Panc1 (cell line): Measurements from ENCODE around the gene HNRNPA2B1. TPM values are rescaled to one million over a fixed set of nuclear protein-coding genes. Genes with fewer than 3 reads are reported as not detected.

Experiments
- ATAC-seq: fragments of 200-7000 bp; cut with Tn5 transposase; 2 replicates; pipeline ENCODE4 v1.9.1; 2020; ENCODE audit warnings: mild to moderate bottlenecking, moderate library complexity
- BruUV-seq: library from RNA; stranded (reverse); fragments of 400-500 nt; replicated peaks from 2 replicates; lab custom pipeline; 2021; lab: Mats Ljungman, UMichigan
- CTCF ChIA-PET: fragments of 300-600 bp; sonication (Branson Sonifier 250); formaldehyde crosslinking; loops from one replicate; lab custom pipeline; 2022; ENCODE audit warnings: antibody characterized with exemption; lab: Charles Lee
- POLR2A ChIA-PET: fragments of 300-600 bp; sonication (Branson Sonifier 250); formaldehyde crosslinking; loops from one replicate; lab custom pipeline; 2022; ENCODE audit warnings: antibody characterized with exemption; lab: Charles Lee
- DNase-seq: peaks from one replicate; pipeline ENCODE4 v3.0.0-alpha.2; 2010; ENCODE audit warnings: low read depth, low spot score
- H3K27ac ChIP-seq: 2 replicates; pipeline ENCODE4 v1.5.1; 2011; ENCODE audit warnings: mild to moderate bottlenecking, low read length, inconsistent platforms
- H3K27me3 ChIP-seq: fragments of 200-500 bp; sonication (Bioruptor generic); 2 replicates; pipeline ENCODE4 v1.6.0; 2014; ENCODE audit warnings: low read length, inconsistent platforms; ENCODE audit not compliant: control insufficient read depth, insufficient read depth
- H3K36me3 ChIP-seq: fragments of 200-500 bp; sonication (Bioruptor generic); 2 replicates; pipeline ENCODE4 v1.5.1; 2014; ENCODE audit warnings: inconsistent platforms, mild to moderate bottlenecking, low read length, moderate library complexity; ENCODE audit not compliant: control insufficient read depth, insufficient read depth
- H3K4me1 ChIP-seq: 2 replicates; pipeline ENCODE4 v1.5.1; 2011; ENCODE audit warnings: inconsistent platforms, mild to moderate bottlenecking, low read length, moderate library complexity; ENCODE audit not compliant: control insufficient read depth, insufficient read depth
- H3K4me3 ChIP-seq, 2 experiments: 2 replicates each; pipeline ENCODE4 v1.5.1; 2011 to 2012; ENCODE audit warnings: low read depth in 2 of 2, low read length in 2 of 2, mild to moderate bottlenecking in 2 of 2, inconsistent platforms in 1 of 2, moderate library complexity in 1 of 2
- H3K9me3 ChIP-seq: fragments of 200-500 bp; sonication (Bioruptor generic); 2 replicates; pipeline ENCODE4 v1.5.1; 2014; ENCODE audit warnings: low read depth, mild to moderate bottlenecking, inconsistent platforms, low read length, moderate library complexity; ENCODE audit not compliant: control insufficient read depth, insufficient read depth
- CTCF ChIP-seq: fragments of 450-650 bp; IDR thresholded peaks from 2 replicates; pipeline ENCODE4 v1.5.1; 2017; ENCODE audit warnings: mild to moderate bottlenecking
- POLR2AphosphoS5 ChIP-seq: IDR thresholded peaks from 2 replicates; pipeline ENCODE4 v1.6.1; 2012; ENCODE audit warnings: mild to moderate bottlenecking, low read depth, low read length, moderate library complexity
- REST ChIP-seq, 2 experiments: IDR thresholded peaks; 2 replicates each; pipeline ENCODE4 v1.6.1; 2011 to 2012; ENCODE audit warnings: low read depth in 2 of 2, control low read depth in 1 of 2, low read length in 1 of 2, mild to moderate bottlenecking in 1 of 2, moderate library complexity in 1 of 2; ENCODE audit not compliant: insufficient read depth in 1 of 2
- SIN3A ChIP-seq: IDR thresholded peaks from 2 replicates; pipeline ENCODE4 v1.6.1; 2012; ENCODE audit warnings: low read depth, mild to moderate bottlenecking, low read length, moderate library complexity, borderline replicate concordance; ENCODE audit not compliant: insufficient read depth
- TCF7L2 ChIP-seq: IDR thresholded peaks from 2 replicates; pipeline ENCODE4 v1.6.1; 2011; ENCODE audit warnings: mild to moderate bottlenecking, low read depth, low read length, inconsistent platforms
- in situ Hi-C: cut with HindIII; loops from 2 replicates; pipeline ENCODE4 v1.10.0; 2016; ENCODE audit warnings: low sequenced_read_pairs, low pct_unique_long_range_greater_than_20kb
- intact Hi-C: fragments of 100-400 bp; cut with micrococcal nuclease; formaldehyde crosslinking; loops from one replicate; pipeline ENCODE4 v1.10.0; 2022; ENCODE audit not compliant: unreplicated experiment
- total RNA-seq: library from RNA; stranded (reverse); gene quantifications from one replicate; pipeline ENCODE4 v1.2.1, GENCODE V29; 2021; ENCODE audit not compliant: unreplicated experiment

The HNRNPA2B1 gene
- total RNA-seq, 1 experiment from 2014 or later = 819 TPM

- no peak for DNase-seq
- ATAC-seq = no peak
- ChIA-PET POLR2A (no interaction called here), CTCF (no interaction called here)
- in situ Hi-C loops (no loop called here), intact Hi-C loops (no loop called here)
- Histone ChIP-seq H3K27me3 (no peaks in the 10 kb centered on the region), H3K9me3 (no peaks in the 10 kb centered on the region), H3K4me1 (peaks cover 20% of the 10 kb centered on the region), H3K36me3 (no peaks in the 10 kb centered on the region), H3K4me3 (no peak overlapping the region), H3K27ac (no peak overlapping the region)
- TF ChIP-seq SIN3A (no peak), CTCF (no peak), TCF7L2 (no peak)
- no TSS peak for BruUV-seq
Measured at GRCh38 chr7:26170663-26171062, 29.9 kb downstream of the HNRNPA2B1 start.

- ChIA-PET CTCF (no interaction called here), POLR2A (interaction anchor here (0.6 kb wide), 1 partner anchor 74 kb away, joined by 3 read pairs; no protein-coding TSS in a partner anchor)
- TF ChIP-seq CTCF = no peak
- no peak for TF ChIP-seq TCF7L2
- no peak for TF ChIP-seq REST (IDR thresholded peaks at IDR 0.05; ENCODE audit: insufficient read depth in 1 of 2, low read depth in 2 of 2, low read length in 1 of 2)
- TF ChIP-seq SIN3A = no peak
- no peak for TF ChIP-seq POLR2AphosphoS5
- H3K9me3 ChIP-seq = no peaks in the 10 kb centered on the region
- BruUV-seq = no TSS peak
- peaks cover 20% of the 10 kb centered on the region for H3K4me1 ChIP-seq
- no peak for DNase-seq
- no peak for ATAC-seq
- no peaks in the 10 kb centered on the region for H3K27me3 ChIP-seq
- H3K4me3 ChIP-seq = no peak overlapping the region
- intact Hi-C loops = no loop called here
- H3K27ac ChIP-seq = no peak overlapping the region
- H3K36me3 ChIP-seq = no peaks in the 10 kb centered on the region
- in situ Hi-C loops = no loop called here
Measured at GRCh38 chr7:26169271-26169670, 31.3 kb downstream of the HNRNPA2B1 start.
